Activated gamma-delta T cell (primary cell): ENCODE results near the gene HOXB9.

Experiments
- DNase-seq: peaks from one replicate; lab custom pipeline; 2025; lab: John Stamatoyannopoulos, UW

Gene HOXB9

DNA sequence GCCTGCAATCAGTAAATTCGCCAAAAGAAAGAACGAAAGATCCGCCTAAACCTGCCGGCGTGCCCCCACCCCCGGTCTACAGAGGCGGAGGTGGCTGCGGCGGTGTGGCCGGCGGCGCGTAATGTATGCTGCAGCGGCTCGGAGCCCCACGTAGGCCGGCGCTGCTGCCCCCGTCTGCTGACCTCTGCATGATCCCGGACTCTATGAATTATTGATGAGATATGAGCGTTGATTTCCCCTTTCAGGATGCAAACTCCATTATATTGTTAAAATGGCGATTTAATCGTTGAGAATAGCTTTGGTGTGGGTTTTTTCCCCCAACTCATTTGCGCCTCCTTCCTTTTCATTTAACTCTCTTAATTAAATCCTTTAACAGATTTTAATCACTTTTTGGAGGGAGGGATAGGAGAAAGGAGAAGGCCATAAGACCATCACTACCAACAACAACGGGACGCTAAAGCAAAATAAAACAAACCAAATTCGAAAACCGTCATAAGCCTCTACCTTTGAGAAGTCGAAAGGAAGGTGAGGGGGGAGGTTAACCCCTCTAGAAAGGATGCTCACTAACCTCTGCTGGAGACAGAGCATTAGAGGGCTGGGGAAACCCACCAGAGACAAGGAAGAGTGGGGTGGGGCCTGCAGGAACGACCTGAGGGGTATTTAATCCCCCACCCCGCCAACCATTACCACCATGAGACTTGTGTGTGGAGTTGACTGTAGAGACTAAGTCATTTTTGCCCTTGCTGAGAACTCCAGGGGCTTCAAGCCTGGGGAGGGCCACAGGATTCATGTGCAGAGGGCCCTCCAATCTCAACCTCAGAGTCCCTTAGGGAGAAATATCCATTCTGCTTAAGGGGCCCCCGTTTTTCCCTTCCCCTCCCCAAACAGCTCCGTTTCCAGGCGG is 39.6 kb downstream of the HOXB9 start:
- DNase-seq = peak; percentile 30

DNA sequence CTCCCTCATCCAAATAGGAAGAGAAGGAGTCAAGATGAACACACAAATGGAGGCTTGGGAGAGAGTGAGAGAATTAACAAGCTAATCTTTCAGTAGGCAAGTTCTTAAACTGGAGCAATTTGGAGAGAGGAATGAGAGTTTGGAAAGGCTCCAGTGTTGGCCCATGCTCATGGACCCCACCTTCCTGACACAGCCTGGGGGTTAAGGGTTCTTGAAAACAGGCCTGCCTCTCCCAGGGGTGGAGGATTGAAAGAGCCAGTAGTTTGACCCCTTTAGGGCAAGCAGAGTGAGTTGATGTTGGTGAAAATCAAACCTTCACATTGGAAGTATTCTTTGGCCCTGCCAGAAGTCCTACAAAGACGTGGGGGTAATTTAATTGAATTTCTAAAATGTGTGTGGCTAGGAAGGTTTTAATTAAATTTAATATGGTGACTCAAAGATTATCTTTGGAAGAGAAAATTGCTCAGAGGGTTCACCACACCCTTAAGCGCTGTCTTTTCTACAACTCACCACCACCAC is 41.9 kb downstream of the HOXB9 start:
- no peak for DNase-seq

DNA sequence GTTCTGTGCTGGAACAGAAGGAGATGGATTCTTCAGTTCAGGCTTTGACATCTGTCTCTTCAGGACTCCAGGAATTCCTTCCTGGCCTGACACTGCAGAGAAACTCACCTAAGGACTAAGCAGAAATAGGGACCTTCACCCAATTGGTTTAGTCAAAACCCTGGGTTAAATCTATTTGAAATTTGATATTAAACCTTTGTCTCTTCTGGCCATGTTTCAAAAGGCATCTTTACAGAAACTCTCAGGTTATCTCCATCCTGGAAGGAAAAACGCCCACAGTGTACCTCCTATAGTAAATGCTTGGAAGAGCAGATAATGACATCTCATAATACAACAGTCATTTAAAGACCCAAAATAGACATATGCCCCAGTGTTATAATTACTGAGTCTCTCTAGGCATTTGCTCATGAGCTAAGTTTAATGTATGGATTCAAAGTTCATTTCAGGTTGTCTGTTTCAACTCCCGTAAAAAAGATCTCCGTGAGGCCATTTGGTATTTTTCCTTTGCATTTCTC is 42.4 kb downstream of the HOXB9 start:
- DNase-seq = no peak

DNA sequence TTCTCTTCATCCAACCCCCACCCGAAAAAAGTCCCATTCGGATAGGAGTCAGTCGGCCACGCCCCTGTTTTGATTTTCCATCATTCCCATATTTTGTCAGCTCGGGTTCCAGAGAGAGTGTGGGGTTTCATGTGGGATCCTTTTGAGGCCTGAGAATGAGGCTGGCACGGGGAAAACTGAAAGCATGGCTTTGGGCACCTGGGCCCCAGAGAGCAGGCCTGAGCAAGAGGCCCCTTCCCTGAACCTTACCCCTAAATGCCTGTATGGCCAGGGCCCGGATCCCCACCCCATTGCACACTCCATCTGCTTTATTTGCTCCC is 43.4 kb downstream of the HOXB9 start:
- no peak for DNase-seq

- no peak for DNase-seq
These were observed 46.2 kb downstream of the HOXB9 start for GRCh38 chr17:48579760-48580554.

GRCh38 chr17:48579471-48579759 is 46.7 kb downstream of the HOXB9 start:
- DNase-seq = no peak

DNA sequence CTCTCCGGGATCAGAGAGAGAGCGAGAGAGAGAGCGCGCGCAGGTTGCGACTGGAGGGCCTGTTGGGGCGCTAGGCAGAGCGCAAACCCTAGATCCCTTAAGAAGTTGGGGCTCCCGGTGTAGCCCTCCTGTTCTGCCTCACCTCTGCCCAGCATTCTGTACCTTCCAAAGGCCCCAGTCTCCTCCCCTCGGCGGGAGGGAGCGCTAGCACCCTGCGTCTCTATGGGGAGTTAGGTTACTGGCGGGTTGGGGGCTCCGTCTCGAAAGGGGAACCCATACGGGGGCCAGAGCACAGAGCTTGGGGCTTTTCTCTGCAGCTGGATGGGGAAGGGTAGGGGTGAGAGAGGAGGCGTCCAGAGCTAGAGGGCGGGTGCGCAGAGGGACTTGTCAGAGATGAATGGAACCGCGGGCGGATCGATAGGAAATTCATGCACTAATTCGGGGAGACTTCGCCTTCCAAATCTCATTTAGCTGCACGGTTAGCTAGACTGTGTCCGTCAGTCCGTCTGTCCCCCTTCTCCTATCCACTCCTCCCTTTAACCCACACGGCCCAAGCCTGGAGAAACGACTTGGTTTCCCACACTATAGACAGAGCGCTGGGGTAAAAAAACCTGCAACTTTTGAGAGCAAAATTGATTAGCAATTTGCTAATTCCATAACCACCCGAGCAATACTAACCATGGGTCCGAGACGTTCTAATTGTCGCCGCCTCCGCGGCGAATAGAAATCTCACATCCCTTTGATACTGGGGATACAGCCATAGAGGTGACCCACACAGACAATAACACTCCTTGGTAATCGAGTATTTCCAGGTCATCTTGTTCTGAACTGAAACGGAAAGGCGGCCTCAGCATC is 47.3 kb downstream of the HOXB9 start:
- no peak for DNase-seq

DNA sequence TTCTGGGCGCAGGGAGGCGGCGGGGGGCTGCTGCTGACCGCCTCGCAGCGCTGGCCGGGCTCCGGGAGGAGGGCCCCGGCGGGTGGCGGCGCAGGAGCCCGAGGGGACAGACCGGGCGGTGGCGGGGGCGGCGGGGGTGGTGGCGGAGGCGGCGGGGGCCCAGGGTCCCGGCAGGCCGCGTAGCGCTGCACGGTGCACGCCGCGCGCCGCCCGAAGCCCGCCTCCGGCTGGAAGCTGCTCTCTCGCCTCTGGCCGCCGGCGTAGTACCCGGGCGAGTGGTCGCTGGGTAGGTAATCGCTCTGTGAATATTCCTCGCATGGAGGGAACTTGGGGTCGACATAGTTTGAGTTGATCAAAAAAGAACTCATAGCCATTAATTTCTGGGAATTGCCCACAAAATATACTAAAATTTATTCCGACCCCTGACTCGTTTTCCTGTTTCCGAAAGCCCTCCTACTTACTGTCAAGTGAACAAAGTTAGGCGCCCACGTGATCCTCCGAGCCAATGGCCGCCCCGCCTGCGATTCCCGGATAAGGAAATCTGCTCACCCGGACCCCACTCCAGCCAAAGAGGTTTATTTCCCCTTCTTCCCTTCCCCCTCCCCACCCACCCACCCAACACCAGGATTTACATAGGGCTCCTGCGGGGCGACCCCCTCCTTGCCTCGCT is 48.1 kb downstream of the HOXB9 start, which contains the start of gene HOXB4:
Gene HOXB4, minus strand, starts transcription at position 405 of the 670 bp plus-strand sequence. Its CDS starts 31 bp downstream, at position 374.
- peak; percentile 68 for DNase-seq

DNA sequence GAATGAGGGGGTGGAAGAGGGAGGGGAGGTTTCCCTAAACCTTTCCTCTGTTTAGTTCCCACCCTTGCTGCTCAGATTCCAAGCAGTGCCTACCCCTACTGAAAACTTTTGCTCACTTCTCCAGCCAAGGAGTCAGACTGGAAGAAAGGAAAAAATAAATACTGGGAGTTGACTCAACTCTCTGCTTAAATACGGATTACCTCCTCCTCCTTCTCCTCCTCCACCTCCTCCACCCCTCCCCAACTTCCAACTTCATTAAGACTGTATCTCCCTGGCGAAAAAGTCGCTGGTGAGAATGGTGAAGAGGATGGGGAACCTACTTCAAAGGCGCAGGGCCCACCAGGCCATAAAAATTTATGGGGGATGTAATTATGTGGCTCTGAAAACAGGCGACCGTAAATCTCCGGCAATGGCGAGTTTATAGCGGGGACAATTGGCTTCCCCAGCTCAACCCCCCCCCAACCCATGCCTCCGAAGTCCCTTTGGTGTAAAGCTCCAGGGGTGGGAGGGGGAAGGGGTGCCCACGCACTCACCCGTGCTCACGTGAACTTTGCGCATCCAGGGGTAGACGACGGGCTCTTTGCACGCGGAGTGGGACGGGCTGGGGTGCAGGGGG is 48.7 kb downstream of the HOXB9 start:
- no peak for DNase-seq

DNA sequence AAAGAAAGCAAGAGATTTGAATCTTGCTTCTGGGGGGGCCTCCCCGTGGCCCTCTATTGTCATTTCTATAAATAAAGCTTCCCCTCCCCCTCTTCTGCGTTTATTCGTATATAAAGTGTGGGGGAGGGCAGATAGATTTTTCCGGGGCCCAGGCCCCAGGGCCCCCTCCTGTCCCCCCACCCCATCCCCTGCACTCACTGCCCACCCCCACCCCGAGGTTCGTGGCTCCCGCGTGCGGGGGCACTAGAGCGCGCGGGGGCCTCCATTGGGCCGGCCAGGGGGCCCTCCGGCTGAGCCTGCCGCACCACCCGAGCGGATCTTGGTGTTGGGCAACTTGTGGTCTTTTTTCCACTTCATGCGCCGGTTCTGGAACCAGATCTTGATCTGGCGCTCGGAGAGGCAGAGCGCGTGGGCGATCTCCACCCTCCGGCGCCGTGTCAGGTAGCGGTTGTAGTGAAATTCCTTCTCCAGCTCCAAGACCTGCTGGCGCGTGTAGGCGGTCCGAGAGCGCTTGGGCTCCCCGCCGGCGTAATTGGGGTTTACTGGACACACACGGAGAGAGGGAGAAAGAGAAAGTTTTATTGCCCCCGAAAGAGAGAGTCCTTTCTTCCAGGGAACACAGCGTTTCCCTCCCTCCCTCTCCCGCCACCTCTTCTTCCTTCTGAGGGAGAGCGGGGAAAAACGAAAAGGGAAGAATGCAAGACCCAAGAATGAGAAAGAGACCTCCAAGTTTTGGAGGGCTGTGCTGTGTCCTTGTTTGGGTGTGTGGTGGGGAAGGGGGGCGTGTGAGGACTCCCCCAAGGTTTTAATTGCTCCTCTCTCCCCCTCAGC is 49.5 kb downstream of the HOXB9 start:
- DNase-seq = no peak

- DNase-seq = no peak
These were observed 50.3 kb downstream of the HOXB9 start for GRCh38 chr17:48575673-48576478.

- no peak for DNase-seq
These were observed 51.0 kb downstream of the HOXB9 start for GRCh38 chr17:48575066-48575582.

- DNase-seq = no peak
These were observed 51.6 kb downstream of the HOXB9 start for GRCh38 chr17:48574505-48575065.

- DNase-seq = no peak
These were observed 54.2 kb downstream of the HOXB9 start for GRCh38 chr17:48571826-48572417.
